GM18909 (cell line): Measurements from ENCODE around the gene ATP11A.

Experiments used
- ATAC-seq: cut with Tn5 transposase; IDR thresholded peaks from one replicate; pipeline ENCODE4 v1.9.1; 2021; ENCODE audit warnings: mild to moderate bottlenecking; ENCODE audit not compliant: unreplicated experiment, poor library complexity

ATP11A gene

GRCh38 chr13:112910016-112910415, 220.2 kb downstream of the ATP11A start:
- no peak for ATAC-seq

GRCh38 chr13:112910616-112911280, 220.9 kb downstream of the ATP11A start:
- ATAC-seq, result no peak

GRCh38 chr13:112911285-112911701, 221.5 kb downstream of the ATP11A start:
- ATAC-seq, result no peak

GRCh38 chr13:112911883-112912282, 222.0 kb downstream of the ATP11A start:
- no peak for ATAC-seq

- ATAC-seq, result no peak
Observed at GRCh38 chr13:112912726-112913440, 223.0 kb downstream of the ATP11A start.

- no peak for ATAC-seq
Observed at GRCh38 chr13:112916296-112916695, 226.5 kb downstream of the ATP11A start.

- no peak for ATAC-seq
Observed at GRCh38 chr13:112917056-112917664, 227.3 kb downstream of the ATP11A start.

GRCh38 chr13:112917737-112918136, 227.9 kb downstream of the ATP11A start:
- ATAC-seq, result no peak

- ATAC-seq, result no peak
Observed at GRCh38 chr13:112918266-112918665, 228.4 kb downstream of the ATP11A start.

- ATAC-seq, result no peak
Observed at GRCh38 chr13:112918746-112919145, 228.9 kb downstream of the ATP11A start.

GRCh38 chr13:112923962-112924361, 234.1 kb downstream of the ATP11A start:
- ATAC-seq, result no peak

- ATAC-seq, result no peak
Observed at GRCh38 chr13:112924365-112924764, 234.5 kb downstream of the ATP11A start.

GRCh38 chr13:112926003-112926402, 236.2 kb downstream of the ATP11A start:
- no peak for ATAC-seq

GRCh38 chr13:112926993-112927392, 237.2 kb downstream of the ATP11A start:
- ATAC-seq, result no peak

- ATAC-seq, result no peak
Observed at GRCh38 chr13:112928020-112928971, 238.5 kb downstream of the ATP11A start.

- ATAC-seq, result no peak
Observed at GRCh38 chr13:112928972-112929782, 239.3 kb downstream of the ATP11A start.

- ATAC-seq, result no peak
Observed at GRCh38 chr13:112929783-112930055, 239.9 kb downstream of the ATP11A start.

- no peak for ATAC-seq
Observed at GRCh38 chr13:112930192-112930591, 240.4 kb downstream of the ATP11A start.

GRCh38 chr13:112931028-112931934, 241.4 kb downstream of the ATP11A start:
- ATAC-seq, result peak; percentile 88
